GM19193 (cell line): ENCODE data around the gene ZNF385B.

Experiments used
- POLR2A ChIP-seq: IDR thresholded peaks from 4 replicates; pipeline ENCODE4 v1.6.1; 2011; ENCODE audit not compliant: insufficient read depth, insufficient read length; ENCODE audit errors: extremely low read depth

Gene ZNF385B

GRCh38 chr2:179562330-179562885 lies 299.0 kb downstream of the ZNF385B start:
- TF ChIP-seq POLR2A, result no peak

GRCh38 chr2:179561702-179562101 lies 299.7 kb downstream of the ZNF385B start:
- TF ChIP-seq POLR2A, result no peak

- no peak for TF ChIP-seq POLR2A
Measured at GRCh38 chr2:179560257-179560735, 301.1 kb downstream of the ZNF385B start.

GRCh38 chr2:179559108-179559806 lies 302.2 kb downstream of the ZNF385B start:
- TF ChIP-seq POLR2A, result no peak

- no peak for TF ChIP-seq POLR2A
Measured at GRCh38 chr2:179558010-179558934, 303.1 kb downstream of the ZNF385B start.

- TF ChIP-seq POLR2A, result no peak
Measured at GRCh38 chr2:179556425-179556824, 305.0 kb downstream of the ZNF385B start.

GRCh38 chr2:179555691-179556283 lies 305.6 kb downstream of the ZNF385B start:
- no peak for TF ChIP-seq POLR2A

GRCh38 chr2:179554639-179555386 lies 306.6 kb downstream of the ZNF385B start:
- no peak for TF ChIP-seq POLR2A

- no peak for TF ChIP-seq POLR2A
Measured at GRCh38 chr2:179553382-179553781, 308.0 kb downstream of the ZNF385B start.

GRCh38 chr2:179551539-179552045 lies 309.8 kb downstream of the ZNF385B start:
- no peak for TF ChIP-seq POLR2A

GRCh38 chr2:179550849-179551248 lies 310.6 kb downstream of the ZNF385B start:
- TF ChIP-seq POLR2A, result no peak

GRCh38 chr2:179550214-179550613 lies 311.2 kb downstream of the ZNF385B start:
- no peak for TF ChIP-seq POLR2A

- no peak for TF ChIP-seq POLR2A
Measured at GRCh38 chr2:179546656-179547055, 314.8 kb downstream of the ZNF385B start.

- TF ChIP-seq POLR2A, result no peak
Measured at GRCh38 chr2:179545024-179545423, 316.4 kb downstream of the ZNF385B start.
